GM06990 (cell line): ENCODE measurements around the gene CDK18.

Experiments
- DNase-seq: peaks from one replicate; pipeline ENCODE4 v3.0.0-alpha.2; 2011; ENCODE audit not compliant: insufficient read length; ENCODE audit errors: extremely low read depth
- H3K27me3 ChIP-seq: replicated peaks from 2 replicates; pipeline ENCODE4 v1.6.0; 2011; ENCODE audit warnings: low read length; ENCODE audit not compliant: control insufficient read depth, insufficient read depth
- H3K36me3 ChIP-seq: 2 replicates; pipeline ENCODE4 v1.5.1; 2011; ENCODE audit warnings: low read length; ENCODE audit not compliant: control insufficient read depth, insufficient read depth
- H3K4me3 ChIP-seq: replicated peaks from 2 replicates; pipeline ENCODE4 v1.5.1; 2011; ENCODE audit warnings: low read depth, mild to moderate bottlenecking, control low read depth, low read length
- CTCF ChIP-seq: IDR thresholded peaks from 2 replicates; pipeline ENCODE4 v1.5.1; 2011; ENCODE audit warnings: low read length, control low read depth, mild to moderate bottlenecking, inconsistent platforms; ENCODE audit not compliant: insufficient read depth, poor library complexity, severe bottlenecking

CDK18 gene

GRCh38 chr1:205458777-205459566, 45.5 kb upstream of the CDK18 start:
- TF ChIP-seq CTCF, result no peak
- no peak overlapping the region for H3K4me3 ChIP-seq
- no peak for DNase-seq
- peaks cover 6% of the 10 kb centered on the region for H3K27me3 ChIP-seq
- H3K36me3 ChIP-seq, result no peaks in the 10 kb centered on the region

GRCh38 chr1:205465392-205465791, 39.1 kb upstream of the CDK18 start:
- Histone ChIP-seq H3K27me3 (no peaks in the 10 kb centered on the region; the same call in none of the 2 replicates), H3K36me3 (no peaks in the 10 kb centered on the region), H3K4me3 (no peak overlapping the region)
- DNase-seq, result no peak
- no peak for TF ChIP-seq CTCF

- no peaks in the 10 kb centered on the region for H3K36me3 ChIP-seq
- no peak for DNase-seq
- TF ChIP-seq CTCF, result no peak
- no peak overlapping the region for H3K4me3 ChIP-seq
- no peaks in the 10 kb centered on the region; the same call in 1 of the 2 replicates for H3K27me3 ChIP-seq
Measured at GRCh38 chr1:205466595-205467220, 37.8 kb upstream of the CDK18 start.

- no peak for TF ChIP-seq CTCF
- no peaks in the 10 kb centered on the region for H3K36me3 ChIP-seq
- no peaks in the 10 kb centered on the region; the same call in 1 of the 2 replicates for H3K27me3 ChIP-seq
- H3K4me3 ChIP-seq, result no peak overlapping the region
- DNase-seq, result no peak
Measured at GRCh38 chr1:205470131-205470530, 34.3 kb upstream of the CDK18 start.

GRCh38 chr1:205472737-205473441, 31.6 kb upstream of the CDK18 start:
- Histone ChIP-seq H3K27me3 (no peaks in the 10 kb centered on the region; the same call in 1 of the 2 replicates), H3K4me3 (no peak overlapping the region), H3K36me3 (no peaks in the 10 kb centered on the region)
- no peak for TF ChIP-seq CTCF
- no peak for DNase-seq
